NCI-H2196 treated with DMSO at 0.1 percent for 48 hours (cell line): ENCODE measurements around the gene GNB1.
A peak's percentile ranks its signal among the peaks of the same experiment; 100 is the strongest.

Source experiments
- DNase-seq: peaks from one replicate; lab custom pipeline; 2025; ENCODE audit not compliant: unreplicated experiment; lab: John Stamatoyannopoulos, UW

GNB1 gene

DNA sequence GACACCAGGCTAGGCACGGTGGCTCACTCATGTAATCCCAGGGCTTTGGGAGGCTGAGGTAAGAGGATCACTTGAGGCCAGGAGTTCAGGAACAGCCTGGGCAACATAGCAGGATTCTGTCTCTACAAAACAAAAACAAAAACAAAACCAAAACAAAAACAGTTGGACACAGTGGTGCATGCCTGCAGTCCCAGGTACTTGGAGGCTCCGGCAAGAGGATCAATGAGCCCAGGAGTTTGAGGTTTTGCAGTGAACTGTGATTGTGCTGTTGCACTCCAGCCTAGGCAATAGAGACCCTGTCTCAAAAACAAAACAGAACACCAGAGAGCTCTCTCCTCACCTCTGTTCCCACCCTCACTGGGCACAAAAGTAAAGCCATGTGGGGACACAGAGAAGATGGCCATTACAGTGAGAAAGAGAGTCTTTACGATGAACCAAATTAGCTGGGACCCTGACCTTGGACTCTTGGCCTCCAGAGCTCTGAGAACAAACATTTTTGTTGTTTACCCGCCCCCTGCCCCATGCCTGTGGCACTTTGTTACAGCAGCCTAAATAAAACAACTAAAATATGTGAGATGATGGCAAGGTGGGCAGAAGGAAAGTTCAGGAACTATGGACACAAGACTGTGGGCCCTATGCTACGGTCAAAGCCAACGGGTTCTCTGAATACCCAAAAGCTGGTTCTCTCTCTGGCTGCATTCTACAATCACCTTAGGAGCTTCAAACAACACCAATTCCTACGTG lies 122.5 kb downstream of the GNB1 start:
- DNase-seq: no peak

DNA sequence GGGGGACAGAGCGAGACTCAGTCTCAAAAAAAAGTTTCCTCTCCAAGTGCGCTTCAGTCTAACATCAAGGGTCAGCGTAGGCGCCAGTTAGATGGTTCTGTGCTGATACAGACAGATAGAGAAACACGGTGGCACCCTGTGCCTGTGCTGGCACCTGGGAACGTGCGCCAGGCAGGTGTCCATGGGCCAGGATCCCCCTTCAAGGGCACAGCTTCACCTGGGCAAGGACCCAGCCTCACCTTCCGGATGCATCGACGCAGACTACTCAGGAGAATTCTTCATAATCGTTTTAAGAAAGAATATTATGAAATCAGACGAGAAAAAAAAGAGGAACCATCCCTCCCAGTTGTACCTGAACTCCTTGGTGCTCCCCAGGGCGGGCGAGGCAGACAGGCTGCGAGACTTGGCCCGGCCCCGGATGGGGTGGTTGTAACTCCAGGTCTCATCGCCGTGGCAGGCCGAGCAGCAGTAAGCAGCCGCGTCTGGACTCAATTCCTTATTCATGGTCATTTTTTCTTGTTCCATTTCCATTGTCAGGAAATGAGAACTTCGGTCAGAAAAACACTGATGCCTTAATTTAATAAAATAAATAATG lies 125.9 kb downstream of the GNB1 start:
- DNase-seq: no peak

DNA sequence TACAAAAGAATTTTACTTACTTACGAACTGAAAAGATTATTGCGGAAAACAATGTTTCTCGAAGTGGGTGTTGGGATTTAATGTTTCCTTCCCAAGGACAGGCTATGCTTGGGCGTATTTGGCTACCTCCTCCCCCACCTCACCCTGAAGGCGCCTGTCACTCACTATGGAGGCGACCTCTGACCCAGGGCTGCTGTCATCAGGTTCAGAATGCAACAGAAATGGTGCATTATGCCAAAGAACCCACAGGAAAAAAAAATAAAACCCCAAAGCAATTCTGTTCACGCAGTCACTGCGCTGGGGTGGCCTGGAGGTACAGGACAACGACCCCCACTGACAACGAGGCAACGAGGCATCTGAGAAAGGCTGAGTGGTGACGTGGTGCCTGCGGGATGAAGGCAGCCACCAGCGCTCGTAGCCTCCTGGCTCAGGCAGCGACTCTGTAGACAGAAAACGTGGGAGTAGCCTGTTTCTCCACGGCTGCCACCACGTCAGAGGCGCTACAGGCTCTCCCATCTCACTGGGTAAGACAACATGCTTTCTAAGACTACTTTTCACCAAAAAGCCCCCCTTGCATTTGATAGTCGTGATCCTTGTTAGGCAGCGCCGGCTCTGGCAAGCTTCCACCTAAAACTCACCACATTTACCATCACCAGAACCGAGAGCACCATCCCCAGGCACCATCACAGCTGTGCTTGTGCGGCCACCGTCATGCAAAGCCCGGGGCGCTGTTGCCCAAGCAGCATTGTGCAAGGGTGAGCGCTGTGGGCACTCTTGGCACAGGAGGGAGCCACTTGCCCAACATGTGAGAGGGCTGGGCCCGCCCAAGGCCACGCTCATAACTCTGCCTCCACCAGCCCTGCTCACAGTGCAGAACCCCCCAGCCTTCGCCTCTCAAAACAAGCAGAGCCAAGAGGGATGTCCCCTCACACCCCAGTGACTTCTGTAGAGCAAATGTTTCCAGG lies 126.9 kb downstream of the GNB1 start:
- no peak for DNase-seq

DNA sequence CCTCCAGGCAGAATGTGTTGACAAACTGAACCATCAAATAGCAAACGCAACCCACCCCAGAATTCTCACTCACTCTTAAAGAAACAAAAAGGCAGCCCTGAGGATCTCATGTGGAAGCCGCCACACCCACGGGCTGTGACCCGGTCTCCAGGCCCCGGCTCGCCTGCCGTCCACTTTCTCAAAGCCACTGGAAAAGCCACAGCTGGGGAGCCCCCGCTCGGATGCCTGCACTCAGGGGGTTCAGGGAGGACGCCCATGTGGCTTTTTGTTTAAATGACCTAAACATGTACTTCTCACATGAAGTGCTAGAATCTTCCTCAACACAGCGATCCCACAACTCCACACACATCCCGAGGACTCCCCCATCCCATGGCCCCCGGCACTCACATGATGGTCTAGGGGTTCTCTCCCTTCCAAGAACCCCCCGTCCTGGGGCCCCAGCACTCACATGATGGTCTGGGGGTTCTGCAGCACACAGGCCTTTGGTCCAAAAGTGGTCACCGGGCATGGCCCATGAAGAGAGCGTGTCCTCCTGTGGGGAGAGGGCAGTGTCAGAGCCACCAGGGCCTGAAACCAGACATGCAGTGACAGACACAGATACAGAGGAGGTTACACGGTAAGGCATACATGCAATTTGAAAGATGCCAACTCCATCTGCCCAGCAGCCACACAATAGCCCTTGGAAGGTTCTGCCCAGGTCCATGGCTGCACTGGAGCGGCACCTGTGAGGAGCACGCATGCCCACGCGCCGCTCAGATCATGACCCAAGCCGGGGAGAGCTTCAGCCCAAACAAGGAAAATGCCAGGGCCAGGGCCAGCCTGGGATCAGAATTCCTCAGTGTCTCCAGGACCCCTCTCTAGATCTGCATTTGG lies 129.1 kb downstream of the GNB1 start:
- DNase-seq: no peak

DNA sequence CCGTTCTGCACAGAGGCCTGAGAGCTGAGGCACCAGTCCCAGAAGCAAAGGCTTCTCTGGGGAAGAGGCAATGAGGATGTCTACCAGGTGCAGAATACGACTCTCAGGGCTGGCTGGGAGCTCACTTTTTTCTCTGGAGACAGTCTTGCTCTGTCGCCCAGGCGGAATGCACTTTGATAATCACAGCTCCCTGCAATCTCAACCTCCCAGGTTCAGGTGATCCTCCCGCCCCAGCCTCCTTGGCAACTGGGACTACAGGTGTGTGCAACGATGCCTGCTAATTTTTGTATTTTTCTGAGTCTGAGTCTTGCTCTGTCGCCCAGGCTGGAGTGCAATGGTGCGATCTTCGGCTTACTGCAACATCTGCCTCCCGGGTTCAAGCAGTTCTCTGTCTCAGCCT lies 130.2 kb downstream of the GNB1 start:
- DNase-seq: no peak

DNA sequence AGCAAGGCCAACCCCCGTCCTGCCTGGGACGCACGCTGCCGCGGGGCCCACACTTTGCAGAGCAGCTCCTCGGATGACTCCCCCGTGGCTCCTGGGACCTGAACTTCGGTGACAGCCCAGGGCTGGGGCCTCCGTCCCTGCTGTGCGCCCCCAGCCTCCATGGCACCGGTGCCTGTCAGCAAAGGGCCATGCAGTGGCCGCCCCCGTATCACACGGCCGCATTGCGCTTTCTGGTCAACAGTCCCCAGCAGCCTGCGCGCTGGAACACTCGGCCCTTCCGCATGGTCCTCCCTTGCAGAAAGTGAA lies 130.6 kb downstream of the GNB1 start:
- DNase-seq: no peak

DNA sequence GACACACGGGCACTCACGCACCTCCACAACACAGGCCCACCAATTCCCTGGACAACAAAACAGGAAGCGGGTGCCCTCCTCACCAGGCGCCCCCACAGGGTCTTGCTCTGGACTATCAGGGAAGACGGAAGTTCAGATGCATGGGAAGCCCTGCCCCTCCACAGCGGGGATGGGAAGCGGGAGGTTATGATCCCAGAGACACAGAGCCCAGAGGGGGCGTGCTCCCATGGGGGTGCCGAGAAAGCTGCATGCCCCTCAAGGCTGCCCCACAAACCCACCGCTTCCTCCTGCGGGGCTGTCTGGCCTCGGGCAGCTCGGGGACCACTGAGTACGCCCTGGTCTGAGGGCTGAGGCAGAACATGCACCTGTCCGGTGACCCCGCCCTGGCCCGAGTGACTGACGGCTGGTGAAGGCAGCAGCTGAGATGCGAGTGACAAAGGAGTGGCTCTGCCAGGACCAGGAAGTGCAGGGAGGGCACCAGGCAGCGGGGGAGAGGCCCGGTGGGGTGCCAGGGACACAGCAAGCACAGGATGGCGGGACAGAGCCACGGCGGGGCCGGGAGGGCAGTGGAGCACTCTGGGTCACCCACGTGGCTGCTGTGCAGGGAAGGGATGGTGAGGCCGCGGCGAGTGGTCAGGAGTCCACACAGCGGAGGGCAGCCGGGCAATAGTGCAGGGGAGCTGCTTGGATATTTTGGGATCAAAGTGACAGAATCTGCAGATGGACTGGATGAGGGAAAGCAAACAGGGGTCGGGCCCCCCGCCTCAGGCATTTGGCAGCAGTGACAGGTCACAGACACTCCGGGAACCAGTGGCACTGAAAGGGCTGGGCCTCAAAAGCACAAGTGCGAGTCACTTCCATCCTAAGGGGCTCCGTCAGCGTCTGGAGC lies 131.2 kb downstream of the GNB1 start:
- no peak for DNase-seq

DNA sequence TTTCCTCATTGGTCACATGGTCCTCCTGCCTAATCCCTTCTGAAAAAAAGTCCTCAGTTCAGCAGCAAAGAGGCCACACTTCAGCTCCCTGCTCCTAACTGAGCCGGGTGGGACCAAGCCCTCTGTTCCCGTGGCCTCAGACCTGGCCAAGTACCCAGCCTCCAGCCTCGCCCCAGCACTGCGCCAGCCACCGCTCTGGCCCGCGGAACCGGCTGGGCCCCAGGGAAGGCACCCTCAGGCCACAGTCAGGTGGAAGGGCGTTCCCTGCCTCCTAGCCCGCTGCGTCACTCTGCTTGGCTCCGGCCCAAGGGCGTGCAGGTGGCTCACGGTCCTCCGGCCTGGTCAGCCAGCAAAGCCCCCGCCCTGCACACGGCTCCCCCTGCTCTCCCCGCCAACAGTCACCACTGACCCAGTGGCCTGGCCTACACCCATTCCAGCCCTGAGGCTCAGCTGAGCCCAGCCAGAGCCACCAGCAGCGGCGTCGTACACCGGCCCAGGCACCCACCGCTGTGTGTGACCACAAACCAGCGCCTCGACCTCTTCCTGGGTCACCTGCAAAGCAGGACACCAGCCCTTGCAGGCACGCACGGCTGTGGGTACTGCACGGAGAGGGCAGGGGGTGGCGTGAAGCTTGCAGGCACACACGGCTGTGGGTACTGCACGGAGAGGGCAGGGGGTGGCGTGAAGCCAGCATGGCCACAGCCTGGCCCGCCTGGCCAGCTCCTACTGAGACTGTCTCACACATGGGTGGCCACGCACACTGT lies 132.0 kb downstream of the GNB1 start:
- DNase-seq: peak; percentile 90

DNA sequence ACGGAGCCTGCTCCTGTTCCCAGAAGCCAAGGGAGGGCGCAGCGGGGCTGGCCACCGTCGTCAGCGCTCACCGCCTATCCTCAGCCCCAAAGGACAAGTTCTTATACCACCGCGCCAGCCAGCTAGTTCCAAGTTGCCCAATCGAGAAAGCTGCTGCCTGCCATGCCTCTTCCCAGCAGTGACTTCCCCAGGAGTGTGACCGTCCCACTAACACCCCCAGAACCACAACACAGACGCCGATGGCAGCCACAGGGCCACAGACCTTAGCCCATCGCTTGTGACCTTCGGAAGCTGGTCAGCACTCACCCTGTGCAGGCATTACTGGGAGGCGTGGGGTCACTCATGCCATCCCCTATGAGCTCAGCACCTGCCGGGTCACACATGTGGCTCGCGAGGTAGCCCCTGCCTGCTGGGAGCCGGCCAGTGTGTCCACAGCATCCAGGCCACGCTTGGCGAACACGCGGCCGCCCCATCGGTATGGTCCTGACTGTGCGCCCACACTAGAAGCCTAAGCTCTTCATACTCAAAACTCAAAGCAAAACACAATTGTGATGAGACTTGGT lies 132.7 kb downstream of the GNB1 start:
- no peak for DNase-seq

DNA sequence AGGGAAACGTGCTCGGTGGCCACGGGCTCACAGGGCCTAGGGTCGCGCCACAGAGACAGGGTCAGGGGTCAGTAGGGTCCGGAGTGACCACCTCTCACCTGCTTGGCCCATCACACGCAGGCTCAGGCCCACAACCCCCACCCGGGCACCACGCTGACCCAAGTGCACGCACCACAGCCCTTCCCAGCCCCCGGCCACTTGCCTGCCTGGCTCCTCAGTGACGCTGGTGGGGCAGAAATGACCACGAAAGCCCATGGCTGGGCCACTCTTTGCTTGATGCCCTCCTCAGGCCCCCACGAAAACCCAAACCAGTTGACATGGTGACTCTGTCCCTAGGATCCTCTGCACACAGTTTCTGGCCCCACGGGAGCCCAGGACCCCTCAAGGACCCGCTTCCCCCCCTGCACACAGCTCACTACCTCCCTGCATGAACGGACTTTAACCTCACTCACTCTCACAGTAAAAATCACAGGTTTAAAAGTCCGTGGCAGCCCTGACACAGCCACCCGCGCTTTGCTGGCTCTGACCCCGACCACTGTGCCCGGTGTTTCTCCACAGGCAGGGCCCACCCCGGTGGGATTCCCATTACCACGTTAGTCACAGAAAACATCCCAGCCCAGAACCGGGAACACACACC lies 133.3 kb downstream of the GNB1 start:
- DNase-seq: no peak

DNA sequence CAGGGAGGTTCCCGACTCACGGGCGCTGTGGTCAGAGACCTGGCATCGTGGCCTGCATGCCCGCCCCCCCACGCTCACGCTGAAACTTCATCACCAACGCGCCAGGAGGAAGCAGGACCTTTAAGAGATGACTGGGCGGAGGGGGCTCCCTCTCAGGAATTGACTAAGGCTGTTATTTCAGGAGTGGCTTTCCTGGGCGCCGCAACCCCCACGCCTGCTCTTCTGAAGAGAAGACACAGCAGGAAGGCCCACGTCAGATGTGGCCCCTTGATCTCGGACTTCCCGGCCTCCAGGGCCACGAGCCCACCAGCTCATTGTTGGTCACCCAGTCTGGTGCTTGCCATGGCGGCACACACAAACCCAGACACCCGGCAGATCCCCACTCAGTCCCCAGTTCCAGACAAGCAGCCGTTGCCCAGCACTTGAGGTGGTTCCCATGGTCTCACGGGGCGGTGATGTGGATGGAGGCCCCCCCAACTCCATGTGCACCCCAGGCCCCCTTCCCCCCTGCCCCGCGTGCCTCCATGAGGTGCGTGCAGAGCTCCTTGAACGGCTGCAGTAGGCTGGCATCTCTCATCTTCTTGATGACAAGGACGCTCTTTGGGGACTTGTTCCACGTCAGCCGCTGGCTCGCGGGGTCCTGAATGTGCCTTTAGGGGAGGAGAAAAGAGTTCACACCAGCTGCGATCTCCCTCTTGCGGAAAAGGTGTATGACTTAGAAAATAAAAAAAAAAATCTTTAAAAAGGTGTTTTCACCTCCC lies 134.0 kb downstream of the GNB1 start:
- DNase-seq: no peak

DNA sequence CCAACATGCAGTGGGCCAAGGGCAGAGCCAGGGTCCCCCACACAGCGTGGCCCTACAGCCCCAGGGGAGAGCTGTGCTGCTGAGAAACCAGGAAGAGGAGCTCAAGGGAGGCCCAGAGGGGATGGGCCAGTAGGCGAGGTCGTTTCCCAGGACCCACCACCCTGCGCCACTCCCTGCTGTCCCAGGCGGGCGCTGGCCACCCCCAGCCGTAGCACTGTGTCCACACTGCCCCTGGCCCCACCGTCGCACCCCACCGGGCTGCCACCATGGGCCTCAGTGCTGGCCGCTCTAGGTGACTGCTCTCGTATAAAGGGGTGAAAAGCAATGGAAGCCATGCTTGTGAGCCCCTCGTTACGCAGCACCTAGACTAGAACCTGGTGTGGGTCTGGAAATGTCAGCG lies 135.0 kb downstream of the GNB1 start:
- no peak for DNase-seq

DNA sequence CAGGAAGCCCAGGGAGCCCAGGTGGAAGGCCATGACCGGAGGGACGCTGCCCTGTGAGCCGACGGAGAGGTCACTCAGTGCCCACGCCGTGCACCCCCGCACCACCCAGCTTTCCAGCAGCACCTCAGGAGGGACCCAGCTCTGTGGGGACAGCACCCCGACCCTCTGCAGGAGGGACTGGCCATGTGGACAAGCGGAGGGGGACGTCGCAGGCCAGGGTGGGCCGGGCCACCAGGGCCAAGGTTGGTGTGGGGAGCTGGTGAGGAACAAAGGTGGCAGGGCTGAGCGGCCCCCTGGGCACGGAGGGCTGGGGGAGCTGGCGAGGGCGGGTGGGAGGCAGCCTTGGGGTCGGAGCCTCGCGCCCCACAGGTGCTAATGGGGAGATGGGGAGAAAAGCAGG lies 135.5 kb downstream of the GNB1 start:
- DNase-seq: no peak

DNA sequence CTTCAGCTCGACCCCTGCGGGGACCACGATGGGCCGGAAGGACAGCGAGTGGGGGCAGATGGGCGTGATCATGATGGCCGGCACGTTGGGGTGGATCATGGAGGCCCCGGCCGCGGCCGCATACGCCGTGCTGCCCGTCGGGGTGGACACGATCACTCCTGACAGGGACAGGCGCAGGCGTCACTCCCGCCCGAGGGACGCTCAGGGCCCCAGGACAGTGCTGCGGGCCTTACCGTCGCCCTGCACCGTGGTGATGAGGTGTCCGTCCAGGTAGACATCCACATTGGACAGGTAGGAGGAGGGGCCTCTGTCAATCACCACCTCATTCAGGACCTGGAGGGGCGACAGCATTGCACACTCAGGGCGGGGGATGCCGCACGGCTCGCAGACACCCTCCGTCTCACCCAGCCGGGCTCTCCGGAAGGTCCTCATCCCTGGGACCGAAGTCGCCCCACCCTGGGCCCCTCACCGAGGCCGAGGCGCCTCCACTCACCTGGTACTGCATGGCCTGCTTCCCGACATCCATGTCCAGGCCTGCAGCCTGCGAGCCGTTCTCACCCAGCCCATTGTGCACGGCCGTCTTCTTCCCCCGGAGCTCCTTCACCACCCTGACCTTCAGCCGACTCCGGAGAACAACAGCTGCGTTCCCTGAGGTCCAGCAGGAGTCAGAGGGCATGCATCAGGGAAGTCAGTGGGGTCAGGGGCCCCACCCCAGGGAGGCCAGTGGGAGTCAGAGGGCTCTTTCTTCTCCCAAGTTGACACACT lies 136.7 kb downstream of the GNB1 start:
- no peak for DNase-seq

DNA sequence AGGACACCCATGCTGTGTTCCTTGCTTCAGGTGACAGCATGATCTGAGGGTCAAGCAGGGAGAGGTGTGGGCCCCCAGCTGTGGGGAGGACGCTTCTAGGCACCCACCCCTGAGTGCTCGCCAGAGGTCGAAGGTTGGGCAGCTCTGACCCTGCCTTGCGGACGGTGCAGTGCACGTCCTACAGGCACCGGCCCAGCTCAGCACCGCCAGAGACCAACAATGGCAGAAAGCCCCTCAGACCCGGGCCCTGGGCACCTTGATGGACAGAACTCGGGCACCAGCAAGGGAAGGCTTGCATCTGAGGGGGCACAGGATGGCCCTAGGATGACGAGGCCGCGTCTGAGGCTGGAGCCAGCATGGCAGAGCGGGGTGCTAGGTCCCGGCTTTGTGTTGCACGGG lies 137.3 kb downstream of the GNB1 start:
- DNase-seq: no peak

DNA sequence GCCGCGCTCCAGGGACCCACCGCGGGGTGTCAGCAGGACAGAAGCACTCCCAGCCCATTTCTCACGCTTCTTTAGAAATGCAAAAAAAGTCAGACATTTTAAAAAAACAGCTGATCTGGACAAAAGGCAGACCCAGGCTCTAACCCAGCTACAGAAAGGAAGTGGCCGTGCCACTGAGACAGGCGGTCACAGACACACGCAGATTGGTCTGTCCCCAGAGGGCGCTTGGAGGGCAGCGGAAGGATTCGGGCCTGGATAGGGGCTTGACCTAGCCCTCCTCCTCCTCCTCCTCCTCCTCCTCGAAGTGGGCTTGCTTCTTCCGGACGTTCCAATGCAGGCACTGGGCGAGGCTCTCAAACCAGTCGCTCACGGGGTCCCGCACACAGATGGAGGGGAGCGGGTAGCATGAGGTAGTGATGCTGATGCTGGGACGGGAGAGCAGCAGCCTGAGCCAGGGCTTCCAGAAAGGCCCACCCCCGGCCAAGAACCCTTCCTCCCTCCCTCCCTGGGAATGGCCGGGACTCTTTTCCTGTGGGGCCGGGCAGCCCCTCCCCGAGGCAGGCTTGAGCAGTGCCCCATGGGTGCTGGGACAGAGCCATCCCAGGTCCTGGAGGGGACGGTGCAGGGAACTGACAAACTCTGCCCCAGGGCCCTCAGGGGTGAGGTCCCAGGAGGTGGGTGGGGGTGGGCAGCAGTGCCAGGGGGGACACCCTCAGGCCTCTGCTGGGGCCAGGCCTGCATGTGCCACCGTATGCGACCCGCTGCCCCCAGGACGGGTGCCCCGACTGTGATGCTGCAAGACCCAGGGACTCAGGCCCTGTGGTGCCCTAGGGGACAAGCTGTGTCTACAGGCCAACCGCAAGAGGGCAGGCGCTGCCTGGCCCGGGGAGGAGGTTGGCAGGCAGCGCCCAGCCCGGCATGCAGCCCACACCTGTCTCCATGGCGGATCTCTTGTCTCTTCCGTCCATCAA lies 138.0 kb downstream of the GNB1 start:
- DNase-seq: no peak
